VCaP (cell line): ENCODE measurements around the gene PHYH.
"Not testable (repeated sequence)": the region's sequence is repeated elsewhere in the genome, so short reads cannot be mapped to it uniquely, and the experiment has no call there.

ENCODE experiments used
- H3K27ac ChIP-seq: fragments of 450-650 bp; 2 replicates; pipeline ENCODE4 v1.5.1; 2017
- TF ChIP-seq, protein P1 (sequence below): fragments of 450-650 bp; conservative IDR thresholded peaks from 2 replicates; pipeline ENCODE4 v1.5.1; 2017; ENCODE audit warnings: mild to moderate bottlenecking, moderate library complexity

PHYH gene

DNA sequence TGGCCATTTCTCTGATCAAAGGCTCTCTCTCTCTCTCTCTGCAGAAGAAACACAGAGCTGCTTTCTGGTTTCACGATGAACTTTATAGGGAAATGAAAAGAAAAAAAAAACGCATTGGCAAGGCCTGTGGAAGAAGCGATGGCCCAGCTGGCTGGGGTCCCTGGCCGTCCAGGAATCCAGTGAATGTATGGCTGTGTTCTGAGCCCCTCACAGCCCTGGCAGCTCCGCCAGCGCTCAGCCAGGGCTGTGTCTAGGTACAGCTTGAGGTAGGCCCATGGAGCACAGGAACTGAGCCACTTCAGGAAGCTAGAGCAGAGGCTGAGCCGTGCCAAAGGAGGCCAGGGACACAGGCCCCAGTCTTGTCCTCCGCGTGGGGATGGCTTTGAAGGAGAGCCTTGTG, 52.6 kb downstream of the PHYH start:
- TF ChIP-seq, protein P1, sequence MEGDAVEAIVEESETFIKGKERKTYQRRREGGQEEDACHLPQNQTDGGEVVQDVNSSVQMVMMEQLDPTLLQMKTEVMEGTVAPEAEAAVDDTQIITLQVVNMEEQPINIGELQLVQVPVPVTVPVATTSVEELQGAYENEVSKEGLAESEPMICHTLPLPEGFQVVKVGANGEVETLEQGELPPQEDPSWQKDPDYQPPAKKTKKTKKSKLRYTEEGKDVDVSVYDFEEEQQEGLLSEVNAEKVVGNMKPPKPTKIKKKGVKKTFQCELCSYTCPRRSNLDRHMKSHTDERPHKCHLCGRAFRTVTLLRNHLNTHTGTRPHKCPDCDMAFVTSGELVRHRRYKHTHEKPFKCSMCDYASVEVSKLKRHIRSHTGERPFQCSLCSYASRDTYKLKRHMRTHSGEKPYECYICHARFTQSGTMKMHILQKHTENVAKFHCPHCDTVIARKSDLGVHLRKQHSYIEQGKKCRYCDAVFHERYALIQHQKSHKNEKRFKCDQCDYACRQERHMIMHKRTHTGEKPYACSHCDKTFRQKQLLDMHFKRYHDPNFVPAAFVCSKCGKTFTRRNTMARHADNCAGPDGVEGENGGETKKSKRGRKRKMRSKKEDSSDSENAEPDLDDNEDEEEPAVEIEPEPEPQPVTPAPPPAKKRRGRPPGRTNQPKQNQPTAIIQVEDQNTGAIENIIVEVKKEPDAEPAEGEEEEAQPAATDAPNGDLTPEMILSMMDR, result no peak

DNA sequence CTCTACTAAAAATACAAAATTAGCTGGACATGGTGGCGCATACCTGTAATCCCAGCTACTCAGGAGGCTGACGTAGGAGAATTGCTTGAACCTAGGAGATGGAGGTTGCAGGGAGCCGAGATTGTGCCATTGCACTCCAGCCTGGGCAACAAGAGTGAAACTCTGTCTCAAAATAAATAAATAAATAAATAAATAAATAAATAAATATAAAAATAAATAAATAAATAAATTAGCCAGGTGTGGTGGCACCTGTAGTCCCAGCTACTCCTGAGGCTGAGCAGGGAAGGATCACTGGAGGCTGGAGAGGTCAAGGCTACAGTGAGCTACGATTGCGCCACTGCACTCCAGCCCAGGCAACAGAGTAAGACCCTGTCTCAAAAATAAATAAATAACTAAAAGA, 57.6 kb downstream of the PHYH start:
- H3K27ac ChIP-seq, result not testable (repeated sequence)

More for the DNA sequence above, 52.6 kb downstream of the PHYH start:
- H3K27ac ChIP-seq, result no peak overlapping the region

DNA sequence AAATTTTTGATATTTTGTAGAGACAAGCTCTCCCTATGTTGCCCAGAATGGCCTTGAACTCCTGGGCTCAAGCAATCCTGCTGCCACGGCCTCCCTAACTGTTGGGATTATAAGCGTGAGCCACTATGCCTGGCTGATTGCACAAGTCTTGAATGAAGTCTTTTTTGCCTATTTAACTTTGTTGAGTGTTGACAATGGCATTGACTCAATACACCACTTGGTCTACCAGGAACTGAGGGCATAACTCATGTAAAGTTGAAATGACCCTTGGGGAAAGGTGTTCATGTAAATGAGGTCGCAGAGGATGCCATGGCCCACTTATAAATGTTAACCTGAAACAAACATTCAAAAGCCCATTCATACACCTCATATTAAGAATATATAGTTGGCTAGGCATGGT, 58.3 kb downstream of the PHYH start:
- TF ChIP-seq, protein P1, result no peak
- no peak overlapping the region for H3K27ac ChIP-seq

DNA sequence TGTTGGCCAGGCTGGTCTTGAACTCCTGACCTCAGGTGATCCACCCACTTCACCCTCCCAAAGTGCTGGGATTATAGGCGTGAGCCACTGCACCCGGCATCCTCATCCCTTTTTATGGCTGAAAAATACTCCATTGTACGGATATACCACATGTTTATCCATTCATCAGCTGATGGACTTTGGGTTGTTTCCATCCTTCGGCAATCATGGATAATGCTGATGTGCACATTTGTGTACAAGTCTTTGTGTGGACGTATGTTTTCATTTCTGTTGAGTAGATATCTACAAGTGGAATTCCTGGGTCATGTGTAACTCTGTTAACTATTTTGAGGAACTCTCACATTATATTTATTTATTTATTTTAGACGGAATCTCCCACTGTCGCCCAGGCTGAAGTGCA, 59.9 kb downstream of the PHYH start:
- TF ChIP-seq, protein P1, result no peak
- no peak overlapping the region for H3K27ac ChIP-seq

DNA sequence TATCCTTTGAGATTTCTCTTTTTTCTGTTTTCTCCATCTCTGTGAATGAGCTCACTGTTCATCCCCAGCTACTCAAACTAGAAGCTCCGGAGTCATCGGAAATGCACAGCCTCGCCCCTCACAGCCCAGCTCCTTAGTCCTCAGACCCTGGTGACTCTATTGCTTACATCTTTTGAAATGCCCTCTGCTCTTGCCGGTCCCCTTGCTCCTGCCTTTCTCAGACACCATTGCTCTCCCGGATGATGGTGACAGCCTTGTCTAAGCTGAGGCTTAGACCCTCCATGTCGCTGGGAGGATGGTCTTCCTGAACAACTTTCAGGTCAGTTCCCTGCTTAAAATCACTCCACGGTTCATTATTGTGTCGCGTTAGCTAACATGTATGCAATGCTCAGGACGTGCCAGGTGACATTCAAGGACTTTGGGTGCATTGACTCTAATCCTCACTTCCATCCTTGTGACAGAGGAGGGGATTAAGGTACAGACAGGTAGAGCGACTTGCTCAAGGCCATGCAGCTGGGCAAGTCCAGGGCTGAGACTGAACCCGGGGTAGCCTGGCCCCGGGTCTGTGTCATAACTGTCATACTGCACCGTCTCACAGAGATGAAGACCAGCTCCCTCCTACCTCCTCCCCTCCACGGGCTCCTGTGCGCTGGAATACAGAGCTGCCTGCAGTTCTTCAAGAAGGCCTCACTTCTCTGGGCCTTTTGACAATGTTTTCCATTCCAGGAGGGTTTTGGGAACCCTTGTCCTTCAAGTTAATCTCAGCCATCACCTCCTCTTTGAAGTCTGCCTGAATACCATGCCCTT, 61.4 kb downstream of the PHYH start:
- TF ChIP-seq, protein P1, result no peak
- no peak overlapping the region for H3K27ac ChIP-seq

DNA sequence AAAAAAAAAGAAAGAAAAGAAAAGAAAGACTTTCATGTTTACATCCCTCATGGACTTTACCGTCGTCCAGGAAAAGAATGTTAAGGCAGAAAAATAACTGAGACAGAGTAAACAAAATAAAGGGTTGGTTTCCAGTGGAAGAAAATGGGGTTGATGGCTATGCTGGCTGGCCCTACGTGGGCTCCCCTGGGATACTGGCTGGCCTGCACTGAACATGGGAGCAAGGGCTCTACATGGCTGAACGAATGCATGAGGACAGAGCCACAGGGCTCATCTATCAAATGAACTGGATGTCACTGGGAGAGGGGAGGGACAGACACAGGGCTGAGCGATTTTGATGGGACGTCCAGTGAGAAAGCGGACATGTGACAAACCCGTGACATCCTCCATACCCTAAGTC, 63.2 kb downstream of the PHYH start:
- TF ChIP-seq, protein P1, result no peak
- no peak overlapping the region for H3K27ac ChIP-seq

DNA sequence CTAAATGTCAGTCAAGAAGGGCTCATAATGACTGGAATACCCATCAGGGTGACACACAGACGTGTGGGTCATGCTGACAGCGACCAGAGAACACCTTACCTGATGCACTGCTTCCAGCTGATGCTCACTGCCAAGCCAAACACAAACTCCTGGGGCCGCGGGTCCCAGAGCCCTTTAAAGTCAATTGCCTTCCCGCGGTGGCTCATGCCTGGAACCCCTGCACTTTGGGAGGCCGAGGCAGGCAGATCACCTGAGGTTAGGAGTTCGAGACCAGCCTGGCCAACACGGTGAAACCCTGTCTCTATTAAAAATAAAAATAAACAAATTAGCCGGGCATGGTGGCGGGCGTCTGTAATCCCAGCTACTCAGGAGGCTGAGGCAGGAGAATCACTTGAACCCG, 65.1 kb downstream of the PHYH start:
- not testable (repeated sequence) for H3K27ac ChIP-seq

DNA sequence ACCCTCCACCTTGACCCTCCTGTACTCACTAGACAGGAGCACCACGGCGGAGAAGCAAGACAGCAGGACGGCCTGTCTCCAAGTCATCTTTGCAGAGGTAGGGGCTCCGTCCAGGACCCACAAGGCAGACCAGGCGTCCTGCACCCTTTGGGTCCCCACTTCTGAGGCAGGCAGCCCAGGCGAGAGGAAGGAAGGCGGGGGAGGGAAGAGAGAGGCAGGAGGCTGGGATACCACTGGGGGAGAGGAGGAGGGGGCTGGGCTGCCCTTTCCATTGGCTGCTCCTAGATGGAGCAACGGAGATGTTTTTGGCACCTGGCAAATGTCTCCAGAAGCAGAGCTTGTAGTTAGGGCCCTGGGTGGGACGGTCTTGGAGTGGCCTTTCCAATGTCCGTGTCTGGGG, 65.7 kb downstream of the PHYH start, which contains the start of gene UCMA:
TSS of gene UCMA (minus strand) at position 203 of the 400 bp plus-strand sequence. CDS start at position 87, 116 bp downstream.
- H3K27ac ChIP-seq, result no peak within 1 kb of the TSS
- TF ChIP-seq, protein P1, result no peak
